ENCODE measurements around the gene PCNX1. TPM values are rescaled to one million over a fixed set of nuclear protein-coding genes. Genes with fewer than 3 reads are reported as not detected.

The PCNX1 gene
- total and polyA plus RNA-seq, 2 donors (not counting 1 experiment from before 2014, with no cell fraction given), result 17.0 to 84.5 TPM

- Histone ChIP-seq H3K9ac (ENCODE audit: low read length) (no peak overlapping the region), H2AFZ (ENCODE audit: insufficient read depth, low read depth, low read length, poor library complexity, severe bottlenecking) (no peak overlapping the region), H3K4me1 (ENCODE audit: control insufficient read depth in 2 of 2, insufficient read depth in 2 of 2, low read length in 2 of 2) (peaks cover 15 to 23% of the 10 kb centered on the region in 2 donors), H3K27me3 (replicated peaks in 1 of 4; ENCODE audit: control extremely low read depth in 1 of 4, control insufficient read depth in 3 of 4, insufficient read depth in 4 of 4, low read length in 3 of 4) (no peaks in the 10 kb centered on the region), H3K9me3 (ENCODE audit: control extremely low read depth in 1 of 3, control insufficient read depth in 2 of 3, insufficient read depth in 1 of 3, low read length in 2 of 3) (no peaks in the 10 kb centered on the region), H3K27ac (ENCODE audit: low read length in 2 of 2) (no peak overlapping the region), H3K36me3 (replicated peaks in 1 of 2; ENCODE audit: control extremely low read depth in 1 of 2, control insufficient read depth in 1 of 2, extremely low read depth in 1 of 2, insufficient read depth in 2 of 2, low read length in 1 of 2) (no peaks in the 10 kb centered on the region), H4K20me1 (ENCODE audit: control insufficient read depth, insufficient read depth, low read length, poor library complexity, severe bottlenecking) (no peaks in the 10 kb centered on the region), H3K79me2 (ENCODE audit: control insufficient read depth, insufficient read depth, low read length) (no peaks in the 10 kb centered on the region), H3K4me3 (ENCODE audit: control extremely low read depth in 1 of 5, extremely low read depth in 1 of 5, insufficient read depth in 1 of 5, low read depth in 2 of 5, low read length in 4 of 5) (no peak overlapping the region), H3K4me2 (replicated peaks; ENCODE audit: low read depth, low read length, poor library complexity, severe bottlenecking) (no peak overlapping the region)
- peak; percentile 97 for TF ChIP-seq CTCF (IDR thresholded peaks at IDR 0.05)
- TF ChIP-seq EZH2 (IDR thresholded peaks at IDR 0.05; ENCODE audit: borderline replicate concordance, insufficient read depth, low read depth, low read length, poor library complexity, severe bottlenecking), result no peak
- DNase-seq (peak; percentile 77), ATAC-seq (ENCODE audit: low read depth) (peak; percentile 72)
- POLR2A ChIA-PET, result no interaction called here
- Mint-ChIP-seq H3K27me3 (no peaks in the 10 kb centered on the region), H3K4me1 (peaks cover 27% of the 10 kb centered on the region), H3K4me3 (no peak overlapping the region), H3K27ac (no peak overlapping the region), H3K9me3 (ENCODE audit: insufficient read depth) (no peaks in the 10 kb centered on the region)
- intact Hi-C loops (cut with micrococcal nuclease), result loop anchor here (1.0 to 2.0 kb wide), 4 partner anchors 34 to 716 kb away; no protein-coding TSS in a partner anchor
- CTCF ChIA-PET, result interaction anchor here (0.6 to 16.3 kb wide), 28 partner anchors 13 to 717 kb away, joined by 3 to 310 read pairs (median 4); no protein-coding TSS in a partner anchor
- 23% methylated on average over 10 of the region's 14 CpGs for WGBS (ENCODE audit: insufficient coverage)
These were observed 231.4 kb downstream of the PCNX1 start for GRCh38 chr14:71138448-71139293.
